Thymus (tissue), 11 donors: ENCODE measurements around the gene OR6A2. TPM values are rescaled to one million over a fixed set of nuclear protein-coding genes. Genes with fewer than 3 reads are reported as not detected.

Source experiments
- DNase-seq, 9 donors: peaks; one replicate each; pipeline ENCODE4 v3.0.0-alpha.2; 2013; ENCODE audit warnings: low spot score in 9 of 9, low read depth in 6 of 9, missing footprints in 1 of 9
- H3K27ac ChIP-seq, 2 donors: one replicate each; pipeline ENCODE4 v1.5.1; 2013; ENCODE audit warnings: control low read depth in 1 of 2, low read depth in 1 of 2, low read length in 1 of 2, mild to moderate bottlenecking in 1 of 2, moderate library complexity in 1 of 2
- H3K27me3 ChIP-seq, 2 donors: one replicate each; pipeline ENCODE4 v1.5.1; 2013; ENCODE audit warnings: low read length in 1 of 2; ENCODE audit not compliant: control insufficient read depth in 2 of 2, insufficient read depth in 1 of 2
- H3K36me3 ChIP-seq, 2 donors: one replicate each; pipeline ENCODE4 v1.5.1; 2013; ENCODE audit warnings: low read length in 1 of 2, mild to moderate bottlenecking in 1 of 2, moderate library complexity in 1 of 2; ENCODE audit not compliant: control insufficient read depth in 2 of 2, insufficient read depth in 2 of 2
- H3K4me1 ChIP-seq, 2 donors: one replicate each; pipeline ENCODE4 v1.5.1; 2013; ENCODE audit warnings: low read length in 2 of 2; ENCODE audit not compliant: control insufficient read depth in 2 of 2, insufficient read depth in 2 of 2
- H3K4me3 ChIP-seq, 2 donors: one replicate each; pipeline ENCODE4 v1.5.1; 2013; ENCODE audit warnings: low read length in 2 of 2, control low read depth in 1 of 2, mild to moderate bottlenecking in 1 of 2
- H3K9me3 ChIP-seq, 2 donors: one replicate each; pipeline ENCODE4 v1.5.1; 2013; ENCODE audit warnings: low read length in 1 of 2, mild to moderate bottlenecking in 1 of 2; ENCODE audit not compliant: control insufficient read depth in 2 of 2, insufficient read depth in 1 of 2
- WGBS: extraction: QIAGEN DNeasy Blood & Tissue Kit; methylation state at CpG from one replicate; pipeline ENCODE4 v1.1.7; 2013; 5-methylcytosine and 5-hydroxymethylcytosine counted together
- polyA plus RNA-seq: library from polyadenylated mRNA; stranded (reverse); fragments of 200-250 nt; gene quantifications from one replicate; pipeline ENCODE4 v1.2.3, GENCODE V29; 2013
- total RNA-seq: library from RNA; stranded (reverse); fragments of 120-200 nt; gene quantifications from one replicate; pipeline ENCODE4 v1.2.4, GENCODE V29; 2013
- donor health status: healthy.

OR6A2 gene
- total and polyA plus RNA-seq, 2 donors = 0.05 TPM

GRCh38 chr11:6746086-6746618, 53.3 kb downstream of the OR6A2 start:
- Histone ChIP-seq H3K4me1 (peaks cover 2 to 9% of the 10 kb centered on the region in 2 donors), H3K4me3 (peak overlapping the region; percentile 51 to 56), H3K27me3 (no peaks in the 10 kb centered on the region), H3K36me3 (no peaks in the 10 kb centered on the region), H3K27ac (peak overlapping the region; percentile 87), H3K9me3 (no peaks in the 10 kb centered on the region)
- DNase-seq = peak in 8 of 9 donors; percentile 46 to 85 (median 60)
- 4% methylated on average over 5 of the region's 5 CpGs for WGBS

DNA sequence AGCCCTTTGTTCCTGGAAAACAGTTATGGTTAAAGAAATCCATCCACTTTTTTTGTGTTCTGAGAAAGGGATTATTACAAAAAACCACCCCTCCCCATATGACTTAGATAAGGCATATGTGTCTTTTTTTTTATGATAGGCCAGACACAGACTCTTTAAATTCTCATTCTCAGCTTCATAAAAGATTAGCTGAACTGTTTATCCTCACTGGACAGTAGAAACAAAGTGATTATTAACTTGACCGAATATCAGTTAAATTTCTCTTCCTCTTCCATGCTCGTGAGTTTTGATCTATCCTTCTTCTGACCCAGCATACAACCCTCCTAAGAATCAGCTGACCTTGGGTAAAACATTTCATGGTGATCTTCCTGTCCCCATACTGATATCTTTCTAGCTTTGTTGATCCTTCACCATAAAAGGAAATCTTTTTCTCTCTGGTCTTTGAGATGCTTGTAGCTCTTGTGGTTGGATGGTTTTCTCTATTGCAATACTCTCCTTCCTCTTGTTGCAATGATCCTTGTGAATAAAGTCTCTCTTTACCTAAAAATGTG, 53.9 kb downstream of the OR6A2 start:
- peaks cover 2 to 9% of the 10 kb centered on the region in 2 donors for H3K4me1 ChIP-seq
- peak in 3 of 9 donors; percentile 7 to 59 (median 34) for DNase-seq
- no peaks in the 10 kb centered on the region for H3K27me3 ChIP-seq
- H3K9me3 ChIP-seq = no peaks in the 10 kb centered on the region
- WGBS = 43% methylated on average over 2 of the region's 2 CpGs
- no peaks in the 10 kb centered on the region for H3K36me3 ChIP-seq
- peak overlapping the region; percentile 53 to 87 for H3K27ac ChIP-seq
- H3K4me3 ChIP-seq = peak overlapping the region; percentile 51 to 56

DNA sequence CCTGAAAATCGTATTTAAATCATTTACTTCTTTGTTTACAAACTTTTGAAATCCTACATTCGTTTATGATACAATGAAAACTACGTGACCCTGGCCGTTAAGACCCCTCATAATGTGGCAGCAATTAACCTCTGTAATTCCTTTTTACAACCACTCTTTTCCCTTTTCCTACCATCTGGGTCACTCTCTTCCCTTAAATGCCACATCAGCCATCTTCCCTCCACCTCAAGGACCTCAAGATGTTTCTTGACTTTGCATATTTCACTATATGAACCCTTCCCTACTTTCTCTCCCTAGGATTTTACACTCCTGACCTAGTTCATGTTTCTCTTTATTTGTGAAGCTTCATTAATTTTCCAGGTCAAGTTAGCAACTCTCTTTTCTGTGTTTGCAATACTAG, 54.5 kb downstream of the OR6A2 start:
- Histone ChIP-seq H3K4me3 (peak overlapping the region; percentile 51 to 56), H3K36me3 (no peaks in the 10 kb centered on the region), H3K4me1 (peaks cover 2 to 9% of the 10 kb centered on the region in 2 donors), H3K9me3 (no peaks in the 10 kb centered on the region), H3K27me3 (no peaks in the 10 kb centered on the region), H3K27ac (peak overlapping the region in 1 of 2 donors; percentile 87)
- no peak for DNase-seq
- 88% methylated on average over 4 of the region's 4 CpGs for WGBS

GRCh38 chr11:6742260-6742659, 57.2 kb downstream of the OR6A2 start:
- no peaks in the 10 kb centered on the region for H3K27me3 ChIP-seq
- no peaks in the 10 kb centered on the region for H3K36me3 ChIP-seq
- H3K9me3 ChIP-seq = no peaks in the 10 kb centered on the region
- H3K4me1 ChIP-seq = peaks cover 2 to 11% of the 10 kb centered on the region in 2 donors
- no peak overlapping the region for H3K27ac ChIP-seq
- no peak overlapping the region for H3K4me3 ChIP-seq
- 90% methylated on average over 7 of the region's 7 CpGs for WGBS
- no peak for DNase-seq

Other genes with a start within 250 kb of the OR6A2 start
- gene RRP8, start 196.1 kb downstream of the OR6A2 start, total RNA-seq = 22.0 TPM
- 32.2 TPM for gene RRP8, start 196.1 kb downstream of the OR6A2 start, polyA plus RNA-seq
- 68.6 TPM for gene ILK, start 195.9 kb downstream of the OR6A2 start, total RNA-seq
- 74.6 TPM for gene ILK, start 195.9 kb downstream of the OR6A2 start, polyA plus RNA-seq
- gene TAF10, start 187.5 kb downstream of the OR6A2 start, total RNA-seq = 160 TPM
- 119 TPM for gene TAF10, start 187.5 kb downstream of the OR6A2 start, polyA plus RNA-seq
- 14.5 TPM for gene TPP1, start 180.3 kb downstream of the OR6A2 start, total RNA-seq
- 59.4 TPM for gene TPP1, start 180.3 kb downstream of the OR6A2 start, polyA plus RNA-seq
- gene DCHS1, start 143.9 kb downstream of the OR6A2 start, total RNA-seq = 3.2 TPM
- 6.5 TPM for gene DCHS1, start 143.9 kb downstream of the OR6A2 start, polyA plus RNA-seq
- gene MRPL17, start 116.3 kb downstream of the OR6A2 start, total RNA-seq = 43.8 TPM
- gene MRPL17, start 116.3 kb downstream of the OR6A2 start, polyA plus RNA-seq = 42.2 TPM
- gene OR2AG2, start 27.7 kb downstream of the OR6A2 start, total RNA-seq = 0.05 TPM
- gene OR2AG2, start 27.7 kb downstream of the OR6A2 start, polyA plus RNA-seq = 0.05 TPM
- not detected for gene OR2AG1, start 16.7 kb downstream of the OR6A2 start, total RNA-seq
- gene OR2AG1, start 16.7 kb downstream of the OR6A2 start, polyA plus RNA-seq = 0.02 TPM
- gene OR10A5, start 46.0 kb upstream of the OR6A2 start, total RNA-seq = not detected
- not detected for gene OR10A5, start 46.0 kb upstream of the OR6A2 start, polyA plus RNA-seq
- not detected for gene OR10A2, start 63.4 kb upstream of the OR6A2 start, total RNA-seq
- gene OR10A2, start 63.4 kb upstream of the OR6A2 start, polyA plus RNA-seq = not detected
- not detected for gene OR10A4, start 76.9 kb upstream of the OR6A2 start, total RNA-seq
- not detected for gene OR10A4, start 76.9 kb upstream of the OR6A2 start, polyA plus RNA-seq
- 0.14 TPM for gene OR2D2, start 92.8 kb upstream of the OR6A2 start, total RNA-seq
- not detected for gene OR2D2, start 92.8 kb upstream of the OR6A2 start, polyA plus RNA-seq
- not detected for gene OR2D3, start 121.3 kb upstream of the OR6A2 start, total RNA-seq
- gene OR2D3, start 121.3 kb upstream of the OR6A2 start, polyA plus RNA-seq = not detected
- gene ZNF215, start 126.7 kb upstream of the OR6A2 start, total RNA-seq = 5.9 TPM
- gene ZNF215, start 126.7 kb upstream of the OR6A2 start, polyA plus RNA-seq = 2.2 TPM
- gene ZNF214, start 220.7 kb upstream of the OR6A2 start, total RNA-seq = 0.57 TPM
- 0.64 TPM for gene ZNF214, start 220.7 kb upstream of the OR6A2 start, polyA plus RNA-seq
- 0.94 TPM for gene NLRP14, start 220.8 kb upstream of the OR6A2 start, total RNA-seq
- gene NLRP14, start 220.8 kb upstream of the OR6A2 start, polyA plus RNA-seq = 0.09 TPM